Fibroblast of peridontal ligament (primary cell): Measurements from ENCODE around the gene GJA4.
"Not testable (repeated sequence)": the region's sequence is repeated elsewhere in the genome, so short reads cannot be mapped to it uniquely, and the experiment has no call there.

Experiments used
- DNase-seq: peaks from one replicate; pipeline ENCODE4 v3.0.0-alpha.2; 2010; ENCODE audit errors: extremely low read depth

GJA4 gene

GRCh38 chr1:34792424-34792823 lies 375 bp upstream of the GJA4 start:
- DNase-seq = no peak

GRCh38 chr1:34794001-34794789 lies 1.4 kb downstream of the GJA4 start:
- no peak for DNase-seq

GRCh38 chr1:34794790-34795180 lies 2.0 kb downstream of the GJA4 start:
- DNase-seq = no peak

- no peak for DNase-seq
These were observed 3.1 kb downstream of the GJA4 start for GRCh38 chr1:34795916-34796315.

- DNase-seq = no peak
These were observed 4.2 kb downstream of the GJA4 start for GRCh38 chr1:34796990-34797389.

GRCh38 chr1:34800214-34800613 lies 7.4 kb downstream of the GJA4 start:
- DNase-seq = peak; percentile 17

GRCh38 chr1:34803770-34804169 lies 11.0 kb downstream of the GJA4 start:
- DNase-seq = no peak

- DNase-seq = peak; percentile 31
These were observed 13.6 kb downstream of the GJA4 start for GRCh38 chr1:34806396-34806795.

- DNase-seq = no peak
These were observed 15.4 kb downstream of the GJA4 start for GRCh38 chr1:34808051-34808810.

GRCh38 chr1:34810781-34811180 lies 18.0 kb downstream of the GJA4 start:
- DNase-seq = not testable (repeated sequence)

- no peak for DNase-seq
These were observed 23.5 kb downstream of the GJA4 start for GRCh38 chr1:34816332-34816731.

- no peak for DNase-seq
These were observed 24.0 kb downstream of the GJA4 start for GRCh38 chr1:34816778-34817177.

- not testable (repeated sequence) for DNase-seq
These were observed 26.1 kb downstream of the GJA4 start for GRCh38 chr1:34818862-34819261.

GRCh38 chr1:34822202-34822601 lies 29.4 kb downstream of the GJA4 start:
- DNase-seq = no peak

GRCh38 chr1:34824817-34825454 lies 32.1 kb downstream of the GJA4 start:
- no peak for DNase-seq

- DNase-seq = no peak
These were observed 32.8 kb downstream of the GJA4 start for GRCh38 chr1:34825455-34826091.

GRCh38 chr1:34827341-34827941 lies 34.6 kb downstream of the GJA4 start:
- no peak for DNase-seq

GRCh38 chr1:34828611-34829010 lies 35.8 kb downstream of the GJA4 start:
- DNase-seq = no peak

GRCh38 chr1:34829250-34829649 lies 36.5 kb downstream of the GJA4 start:
- peak; percentile 58 for DNase-seq

GRCh38 chr1:34831721-34832246 lies 39.0 kb downstream of the GJA4 start:
- DNase-seq = no peak

GRCh38 chr1:34833711-34834110 lies 40.9 kb downstream of the GJA4 start:
- DNase-seq = no peak
